Stimulated activated CD4-positive, alpha-beta T cell treated with anti-CD3 and anti-CD28 coated beads, Interleukin-4, amount 100 ng/mL, for 1 hour (primary cell): ENCODE measurements around the gene FLAD1.

ENCODE experiments used
- DNase-seq: peaks from one replicate; pipeline ENCODE4 v3.0.0-alpha.2; 2020

Gene FLAD1

DNA sequence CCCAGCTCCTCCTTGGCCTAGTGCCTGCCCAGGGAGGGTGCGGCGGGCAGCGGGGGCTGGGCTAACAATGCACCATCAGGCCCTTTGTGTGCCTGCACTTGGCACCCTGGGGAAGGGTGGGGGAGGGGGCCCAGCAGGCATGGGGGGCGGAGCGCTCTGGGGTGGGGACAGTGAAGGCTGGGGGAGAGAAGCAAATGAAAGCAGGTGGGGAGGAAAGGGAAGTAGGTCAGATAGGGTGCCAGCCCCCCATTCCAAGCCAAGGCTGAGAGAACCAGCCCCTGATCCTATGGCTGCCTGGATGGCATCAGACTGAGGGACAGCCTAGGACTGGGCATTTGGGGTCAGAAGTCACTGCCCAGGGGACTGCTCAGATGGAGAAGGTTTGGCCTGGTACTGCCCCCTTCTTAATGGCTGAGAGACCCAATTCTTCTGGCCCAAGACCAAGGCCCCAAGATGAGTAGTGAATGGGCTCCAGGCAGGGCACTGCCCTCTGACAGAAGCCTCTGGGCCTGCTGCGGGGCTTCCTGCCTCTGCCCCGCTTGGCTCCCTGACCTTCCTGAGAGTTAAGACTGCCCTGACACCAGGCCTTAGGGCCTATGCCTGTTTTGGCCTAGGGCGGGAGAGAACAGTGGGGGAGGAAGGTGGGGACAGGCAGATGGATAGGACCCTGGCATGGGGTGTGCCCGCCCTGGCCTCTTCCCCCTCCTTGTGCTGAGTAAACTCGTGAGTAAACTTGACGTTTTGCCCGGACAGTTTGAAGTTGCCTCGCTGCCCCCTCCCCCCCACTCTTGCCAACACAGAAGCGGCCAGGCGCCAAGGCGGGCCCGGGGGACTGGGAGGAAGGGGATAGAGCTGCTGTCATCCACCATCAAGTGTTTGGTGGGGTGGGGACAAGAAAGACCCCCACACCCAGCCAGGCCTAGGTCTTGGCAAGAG is 22.2 kb downstream of the FLAD1 start:
- DNase-seq = no peak

- DNase-seq = no peak
Measured at GRCh38 chr1:155006601-155007101, 23.5 kb downstream of the FLAD1 start.

DNA sequence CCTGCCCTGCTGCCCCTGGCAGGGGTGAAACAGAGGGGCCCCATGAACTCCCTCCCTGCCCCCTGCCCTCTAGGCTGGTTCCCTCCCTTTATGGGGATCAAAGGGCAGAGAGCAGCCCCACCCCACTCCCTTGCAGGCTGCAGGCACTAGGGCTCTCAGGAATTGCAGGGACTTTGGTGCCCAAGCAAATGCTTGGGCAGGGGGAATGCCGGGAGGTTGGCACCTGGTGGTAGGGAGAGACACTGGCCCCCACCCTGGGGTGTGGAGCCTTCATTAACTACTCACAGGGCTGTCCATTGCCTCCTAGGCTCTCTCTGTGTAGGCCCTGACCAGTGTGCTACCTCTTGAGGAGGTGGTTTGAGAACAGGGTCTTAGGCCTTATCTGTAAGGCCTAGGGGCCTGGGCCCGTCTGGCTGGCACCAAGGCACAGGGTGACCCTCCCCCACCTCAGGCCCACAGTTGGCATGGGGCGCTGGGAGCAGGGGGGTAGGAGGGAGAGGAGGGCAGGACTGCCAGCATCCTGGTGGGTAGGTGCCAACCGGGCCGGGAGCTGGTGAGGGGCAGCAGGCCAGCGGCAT is 24.2 kb downstream of the FLAD1 start:
- DNase-seq = no peak

GRCh38 chr1:155008015-155008941 is 25.1 kb downstream of the FLAD1 start:
- DNase-seq = peak; percentile 72

- no peak for DNase-seq
Measured at GRCh38 chr1:155009221-155009711, 26.1 kb downstream of the FLAD1 start.

- DNase-seq = no peak
Measured at GRCh38 chr1:155009742-155010141, 26.6 kb downstream of the FLAD1 start.

GRCh38 chr1:155010211-155010918 is 27.2 kb downstream of the FLAD1 start:
- no peak for DNase-seq

GRCh38 chr1:155011004-155011416 is 27.9 kb downstream of the FLAD1 start:
- DNase-seq = no peak

DNA sequence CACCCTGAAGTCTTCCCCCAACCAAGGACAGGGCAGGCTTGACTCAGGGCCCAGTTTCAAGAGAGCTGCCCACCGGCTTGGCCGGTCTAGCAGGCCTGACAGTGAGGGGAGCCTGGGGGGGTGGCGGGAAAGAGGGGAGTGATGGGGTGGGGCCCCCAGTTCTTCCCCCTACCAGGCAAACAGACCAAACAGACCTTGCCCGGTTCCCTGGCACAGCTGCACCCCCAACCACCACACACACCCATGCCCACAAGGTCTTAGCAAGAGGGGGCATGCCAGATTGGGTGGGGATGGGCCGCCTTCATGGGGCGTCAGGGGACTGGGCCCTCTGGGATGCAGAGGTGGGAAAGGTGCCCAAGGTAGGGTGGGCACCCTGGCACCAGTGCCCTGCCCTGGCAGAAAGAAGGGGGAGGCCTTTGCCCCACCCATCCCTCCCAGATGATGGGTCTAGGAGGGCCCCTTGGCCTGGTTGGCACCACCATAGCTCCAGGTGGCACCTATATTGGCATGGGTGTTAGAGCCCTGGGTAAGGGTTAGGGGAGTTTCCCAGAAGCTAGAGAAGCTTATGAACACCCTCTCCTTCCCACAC is 28.4 kb downstream of the FLAD1 start:
- no peak for DNase-seq

DNA sequence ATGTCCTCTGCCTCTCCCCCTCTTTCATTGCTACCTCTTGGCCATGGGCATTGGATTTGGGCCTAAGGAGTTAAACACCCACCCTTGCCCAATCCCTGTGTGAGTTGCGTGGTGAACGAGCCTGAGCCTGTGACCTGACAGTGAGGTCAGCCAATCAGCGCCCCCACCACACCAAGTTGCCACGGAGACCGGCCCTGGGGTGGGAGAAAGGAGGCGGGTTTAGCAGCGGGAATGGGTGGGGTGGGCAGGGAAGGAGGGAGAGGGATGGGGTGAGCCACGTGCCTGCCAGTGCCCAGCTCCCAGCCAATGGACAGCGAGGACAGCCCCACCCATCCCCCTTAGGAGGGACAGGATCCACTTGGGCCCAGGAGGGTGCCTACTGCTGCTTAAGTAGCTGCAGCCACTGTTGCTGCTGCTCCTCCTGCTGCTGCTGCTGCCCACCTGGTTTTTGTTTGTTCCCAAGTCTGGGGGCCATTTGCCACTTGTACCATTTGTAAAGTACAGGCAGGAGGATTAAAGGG is 28.9 kb downstream of the FLAD1 start:
- no peak for DNase-seq

DNA sequence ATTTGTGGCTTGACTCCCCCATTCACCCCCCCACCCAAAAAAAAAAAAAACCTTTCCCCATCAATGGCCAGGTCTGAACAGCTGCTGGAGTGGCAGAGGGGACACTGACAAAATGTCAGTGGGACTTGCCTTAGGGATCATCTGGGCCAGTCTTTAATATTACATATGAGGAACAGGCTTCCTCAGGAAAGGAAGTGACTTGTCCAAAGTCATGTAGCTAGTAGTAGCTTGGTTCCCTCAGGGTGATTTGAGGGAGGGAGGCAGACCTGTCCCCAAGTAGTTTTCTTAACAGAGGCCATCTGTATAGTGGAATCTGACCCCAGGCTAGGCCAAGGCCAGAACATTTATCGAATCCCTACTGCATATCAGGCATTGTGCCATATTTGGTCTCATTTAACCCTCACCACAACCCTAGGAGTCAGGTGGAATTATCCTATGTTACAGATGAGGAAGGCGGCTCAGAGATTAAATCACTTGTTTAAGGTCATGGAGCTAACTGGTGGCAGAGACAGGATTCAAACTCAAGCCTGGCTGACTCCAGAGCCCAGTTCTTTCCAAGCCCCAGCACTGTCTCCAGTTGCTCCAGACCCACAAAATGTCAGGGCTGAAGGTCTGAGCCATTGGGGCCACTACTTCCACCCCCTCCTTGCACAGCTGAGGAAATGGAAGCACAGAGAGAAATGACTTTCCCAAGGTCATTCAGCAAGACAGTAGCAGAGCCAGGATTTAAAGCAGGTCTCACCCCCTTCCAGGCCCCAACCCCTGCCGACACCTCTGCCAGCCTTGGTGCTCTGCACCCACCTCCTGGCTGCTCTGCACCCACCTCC is 29.8 kb downstream of the FLAD1 start:
- DNase-seq = no peak

DNA sequence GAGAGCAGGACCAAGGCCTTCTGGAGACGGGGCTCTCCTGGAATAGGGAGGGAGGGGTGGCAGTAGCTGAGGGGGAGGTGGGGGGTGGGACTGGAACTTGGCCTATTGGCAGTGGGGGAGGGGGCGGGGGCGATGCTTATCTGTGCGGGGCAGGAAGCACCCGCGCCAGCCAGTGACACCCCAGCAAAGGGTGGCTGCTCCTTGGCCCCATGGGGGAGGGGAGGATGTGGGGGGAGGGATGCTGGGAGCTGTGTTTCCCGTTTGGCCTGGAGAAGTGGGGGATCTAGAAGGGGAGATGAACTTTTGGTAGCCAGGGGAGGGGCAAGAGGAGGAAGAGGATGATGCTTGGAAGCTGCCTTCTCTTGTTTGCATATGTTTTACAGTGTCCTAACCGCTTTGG is 30.5 kb downstream of the FLAD1 start:
- no peak for DNase-seq

- no peak for DNase-seq
Measured at GRCh38 chr1:155014709-155015508, 31.8 kb downstream of the FLAD1 start.

- no peak for DNase-seq
Measured at GRCh38 chr1:155015527-155016230, 32.5 kb downstream of the FLAD1 start.

DNA sequence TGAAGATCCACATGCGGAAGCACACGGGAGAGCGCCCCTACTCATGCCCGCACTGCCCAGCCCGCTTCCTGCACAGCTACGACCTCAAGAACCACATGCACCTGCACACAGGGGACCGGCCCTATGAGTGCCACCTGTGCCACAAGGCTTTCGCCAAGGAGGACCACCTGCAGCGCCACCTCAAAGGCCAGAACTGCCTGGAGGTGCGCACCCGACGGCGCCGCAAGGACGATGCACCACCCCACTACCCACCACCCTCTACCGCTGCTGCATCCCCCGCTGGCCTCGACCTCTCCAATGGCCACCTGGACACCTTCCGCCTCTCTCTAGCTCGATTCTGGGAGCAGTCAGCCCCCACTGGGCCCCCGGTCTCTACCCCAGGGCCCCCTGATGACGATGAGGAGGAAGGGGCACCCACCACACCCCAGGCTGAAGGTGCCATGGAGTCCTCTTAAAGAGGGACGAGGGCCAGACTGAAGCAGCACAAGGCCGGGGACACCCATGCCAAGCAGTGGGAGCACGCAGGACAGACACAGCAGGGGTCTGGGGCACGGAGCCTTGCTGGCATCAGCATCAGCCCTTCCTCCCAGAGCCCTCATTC is 33.2 kb downstream of the FLAD1 start:
- no peak for DNase-seq

GRCh38 chr1:155017041-155017945 is 34.1 kb downstream of the FLAD1 start:
- DNase-seq = peak; percentile 95

DNA sequence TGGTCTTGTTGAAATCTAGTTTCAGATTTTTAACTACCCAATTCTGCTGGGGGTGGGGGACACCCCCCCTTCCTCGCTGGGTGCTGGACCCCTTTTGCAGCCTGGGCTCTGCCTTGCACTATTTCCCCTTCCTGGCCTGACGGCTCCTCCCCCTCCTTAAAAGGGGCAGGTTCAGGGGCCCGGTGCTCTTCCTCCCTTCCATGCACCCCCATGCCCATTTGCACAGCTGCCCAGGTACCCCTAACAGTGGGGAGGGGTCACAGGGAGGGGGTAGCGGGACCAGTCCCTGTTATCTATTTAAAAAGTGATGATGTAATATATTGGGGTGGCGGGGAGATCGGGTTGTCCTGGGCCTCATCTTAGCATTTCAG is 34.8 kb downstream of the FLAD1 start:
- no peak for DNase-seq
